GM12873 (cell line): ENCODE data around the gene KRT84.
A peak's percentile ranks its signal among the peaks of the same experiment; 100 is the strongest.

ENCODE experiments used
- CTCF ChIP-seq: IDR thresholded peaks from 2 replicates; pipeline ENCODE4 v1.5.1; 2012; ENCODE audit warnings: low read depth, mild to moderate bottlenecking, moderate library complexity, low read length, control low read depth; ENCODE audit not compliant: insufficient read depth; ENCODE audit errors: missing control alignments

Gene KRT84

GRCh38 chr12:52392465-52393007, 7.1 kb upstream of the KRT84 start:
- no peak for TF ChIP-seq CTCF

- no peak for TF ChIP-seq CTCF
Observed at GRCh38 chr12:52391618-52392002, 6.2 kb upstream of the KRT84 start.

- peak; percentile 71 for TF ChIP-seq CTCF
Observed at GRCh38 chr12:52390739-52391617, 5.5 kb upstream of the KRT84 start.

GRCh38 chr12:52389313-52390207, 4.1 kb upstream of the KRT84 start:
- TF ChIP-seq CTCF: no peak

- no peak for TF ChIP-seq CTCF
Observed at GRCh38 chr12:52387859-52388258, 2.4 kb upstream of the KRT84 start.

GRCh38 chr12:52383331-52383730, 2.1 kb downstream of the KRT84 start:
- TF ChIP-seq CTCF: no peak

- TF ChIP-seq CTCF: no peak
Observed at GRCh38 chr12:52382854-52383253, 2.6 kb downstream of the KRT84 start.
